GM18517 (cell line): ENCODE data around the gene LRBA.

Source experiments
- ATAC-seq: cut with Tn5 transposase; IDR thresholded peaks from one replicate; pipeline ENCODE4 v1.9.1; 2021; ENCODE audit warnings: mild to moderate bottlenecking, moderate library complexity; ENCODE audit not compliant: unreplicated experiment

LRBA gene

DNA sequence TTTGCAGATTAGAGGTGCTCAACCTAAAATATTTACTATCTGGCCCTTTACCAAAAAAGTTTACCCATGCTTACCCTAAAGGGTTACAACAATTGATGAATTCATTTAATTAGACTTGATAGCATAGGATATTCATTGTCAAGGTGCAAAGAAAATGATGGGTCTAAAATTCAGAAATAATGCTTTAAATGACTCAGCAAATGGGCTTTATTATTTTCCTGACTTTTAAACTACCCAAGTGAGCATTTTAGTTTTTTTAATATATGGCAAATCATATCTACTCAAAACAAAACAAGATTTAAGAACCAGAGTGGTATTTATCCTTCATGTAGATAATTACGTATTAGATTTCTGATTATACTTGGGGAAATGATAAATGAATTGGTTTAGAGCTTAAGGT is 701.1 kb downstream of the LRBA start:
- no peak for ATAC-seq

DNA sequence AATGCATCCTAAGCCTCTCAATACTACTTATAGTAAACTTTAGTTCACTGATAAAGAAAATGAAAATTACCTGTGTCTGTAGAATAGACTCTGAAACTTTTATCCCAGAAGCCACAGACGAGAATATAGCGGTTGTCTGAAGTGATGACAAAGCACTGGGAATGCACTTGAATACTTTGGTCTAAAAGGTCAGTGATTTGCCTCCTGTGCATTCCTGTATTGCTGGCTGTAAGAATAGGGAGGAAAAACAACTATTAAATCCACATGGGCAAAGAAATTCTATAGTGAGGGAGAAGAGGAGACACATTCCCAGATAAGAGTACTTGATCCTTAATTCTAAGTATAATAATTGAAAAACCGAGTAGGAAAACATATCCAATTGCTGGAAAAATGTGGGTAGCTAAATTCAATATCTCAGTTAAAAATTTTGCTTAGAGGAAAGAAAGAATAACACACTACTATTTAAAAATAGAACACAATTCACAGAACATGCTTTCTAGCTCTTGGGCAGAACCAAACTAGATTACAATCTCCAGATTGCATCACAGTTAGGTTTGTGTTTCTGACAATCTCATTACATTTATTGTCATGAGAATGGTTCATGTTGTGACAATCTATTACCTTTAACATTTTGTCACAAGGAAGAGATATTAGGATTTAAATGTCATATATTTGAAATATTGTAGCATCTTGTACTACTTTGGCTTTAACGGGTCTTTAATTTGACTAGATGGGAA is 704.8 kb downstream of the LRBA start:
- no peak for ATAC-seq

DNA sequence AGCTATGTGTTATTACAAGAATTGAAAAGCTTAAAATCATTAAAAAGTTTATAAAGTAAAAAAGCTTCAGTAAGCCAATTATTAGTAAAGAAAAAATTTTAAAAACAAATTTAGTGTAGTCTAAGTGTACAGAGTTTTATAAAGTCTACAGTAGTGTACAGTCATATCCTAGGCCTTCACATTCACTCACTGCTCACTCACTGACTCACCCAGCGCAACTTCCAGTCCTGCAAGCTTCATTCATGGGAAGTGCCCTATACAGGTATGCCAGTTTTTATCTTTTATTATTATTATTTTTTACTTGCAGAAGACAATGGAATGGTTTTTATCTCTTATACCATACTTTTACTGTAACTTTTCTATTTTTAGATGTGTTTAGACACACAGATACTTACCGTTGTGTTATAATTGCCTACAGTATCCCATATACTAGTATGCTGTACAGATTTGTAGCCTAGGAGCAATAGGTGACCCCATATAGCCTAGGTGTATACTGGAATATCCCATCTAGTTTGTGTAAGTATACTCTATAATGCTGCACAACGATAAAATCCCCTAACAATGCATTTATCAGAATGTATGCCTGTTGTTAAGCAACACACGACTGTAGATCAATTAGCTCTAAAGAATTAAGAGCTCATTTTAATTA is 706.1 kb downstream of the LRBA start:
- ATAC-seq: no peak

DNA sequence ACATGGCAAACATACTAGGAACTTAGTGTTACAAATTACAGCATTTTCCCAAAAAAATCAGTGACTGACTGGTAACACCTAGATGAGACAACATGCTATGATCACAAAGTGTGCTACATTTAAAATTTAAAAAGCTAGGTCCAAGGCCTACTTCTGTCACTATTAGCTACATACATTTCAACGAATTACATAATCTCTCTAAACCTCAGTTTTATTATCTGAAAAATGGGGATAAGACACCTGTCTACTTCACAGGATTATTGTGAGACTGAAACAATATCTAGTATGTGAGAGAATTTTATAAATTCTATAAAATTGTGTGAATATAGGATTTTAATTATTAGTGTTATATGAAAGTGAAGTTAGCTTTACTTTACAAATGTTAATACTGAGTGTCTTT is 708.4 kb downstream of the LRBA start:
- ATAC-seq: no peak

DNA sequence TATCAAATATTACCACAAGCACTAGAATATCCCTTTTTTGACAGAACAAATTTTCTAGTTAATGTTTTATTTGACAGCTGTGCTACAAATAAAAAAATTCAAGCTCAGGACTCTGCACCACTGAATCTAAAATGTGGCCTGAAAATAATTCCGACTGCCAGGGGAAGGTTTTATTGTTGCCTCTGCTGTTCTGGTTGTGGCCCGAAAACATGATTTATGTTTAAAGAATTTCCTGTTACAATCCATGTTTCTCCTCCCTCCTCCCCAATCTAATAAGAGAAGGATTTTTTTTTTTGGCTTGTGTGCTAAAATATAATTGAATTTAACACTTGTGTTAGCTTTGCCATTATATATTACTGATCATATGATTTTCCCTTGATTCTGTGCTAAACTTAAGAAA is 709.1 kb downstream of the LRBA start:
- ATAC-seq: no peak

DNA sequence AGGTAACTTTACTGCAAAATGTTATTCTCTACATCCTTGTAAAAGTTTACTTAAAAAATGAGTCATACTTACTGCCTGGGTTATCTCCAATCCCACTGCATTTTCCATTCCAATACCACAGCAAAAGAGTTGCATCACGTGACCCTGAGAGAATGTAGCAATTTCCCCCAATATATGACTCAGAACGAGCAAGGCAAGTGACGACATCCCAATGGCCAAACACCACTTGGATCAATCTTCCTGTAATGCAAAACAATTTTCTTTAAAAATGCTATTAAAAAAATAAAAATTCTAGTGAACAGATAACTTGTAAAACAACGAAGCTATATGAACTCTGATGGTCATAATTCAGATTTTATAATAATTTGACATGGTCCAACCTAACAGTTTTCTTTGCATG is 712.5 kb downstream of the LRBA start:
- no peak for ATAC-seq

DNA sequence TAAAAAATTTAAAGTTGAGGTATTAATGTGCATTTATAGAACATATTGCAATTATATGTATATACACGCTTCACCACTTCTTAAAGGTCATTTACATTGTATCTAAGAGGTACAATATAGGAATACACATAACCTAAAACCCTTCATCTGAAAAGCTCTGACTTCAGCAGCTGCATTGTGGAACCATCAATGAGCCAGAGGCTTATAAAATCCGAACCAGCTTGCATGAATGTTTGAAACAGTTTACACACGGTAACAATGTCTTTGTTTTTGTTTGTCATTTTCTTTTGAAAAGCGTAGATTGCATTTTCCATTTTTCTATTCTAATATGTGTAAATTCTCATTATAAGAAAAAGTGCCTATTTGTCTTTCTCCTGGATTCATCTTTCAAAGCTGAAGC is 715.3 kb downstream of the LRBA start:
- no peak for ATAC-seq

DNA sequence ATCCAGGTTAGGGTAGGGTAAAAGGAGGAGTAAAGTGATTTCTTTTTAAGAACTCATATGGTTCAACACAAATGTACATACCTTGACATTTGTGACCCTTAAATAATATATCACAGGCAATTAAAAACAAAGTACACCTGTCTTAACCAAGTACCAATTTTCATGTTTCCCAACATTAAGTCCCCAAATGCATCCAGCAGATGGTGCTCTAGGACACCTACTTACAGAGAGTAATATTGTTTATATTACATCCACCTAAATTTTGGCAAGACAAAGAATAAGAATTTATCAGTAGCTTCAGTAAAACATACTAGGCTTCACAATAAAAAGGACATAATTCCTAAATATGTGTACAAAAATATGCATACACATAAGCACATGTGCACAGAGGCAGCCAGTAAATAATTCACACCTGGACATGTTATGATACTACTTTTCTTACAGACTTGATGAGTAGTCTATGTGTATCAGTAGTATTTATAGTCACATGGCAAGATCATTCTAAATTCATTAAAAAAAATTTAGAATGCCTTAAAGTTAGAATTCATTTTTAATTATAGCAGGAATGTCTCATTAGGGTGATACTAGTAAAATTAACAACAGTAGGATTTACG is 717.1 kb downstream of the LRBA start:
- ATAC-seq: peak; percentile 53

DNA sequence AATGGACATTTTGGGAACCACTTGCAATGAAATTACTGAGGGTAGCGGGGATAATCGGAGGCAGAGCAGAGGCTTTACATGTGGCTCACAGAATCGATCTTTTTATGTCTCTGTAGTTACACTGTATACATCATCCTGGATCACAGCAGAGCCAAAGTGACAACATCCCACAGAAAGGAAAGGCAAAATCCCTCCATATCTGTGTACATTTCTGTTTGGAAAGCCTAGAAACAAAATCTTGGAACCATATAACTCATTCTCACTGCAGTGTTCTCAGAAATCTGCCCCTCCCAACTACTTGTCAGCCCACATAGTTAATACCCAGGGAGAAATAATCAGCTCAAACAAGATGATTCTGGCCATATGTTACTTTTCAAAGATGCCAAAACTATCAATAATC is 725.2 kb downstream of the LRBA start:
- ATAC-seq: no peak

DNA sequence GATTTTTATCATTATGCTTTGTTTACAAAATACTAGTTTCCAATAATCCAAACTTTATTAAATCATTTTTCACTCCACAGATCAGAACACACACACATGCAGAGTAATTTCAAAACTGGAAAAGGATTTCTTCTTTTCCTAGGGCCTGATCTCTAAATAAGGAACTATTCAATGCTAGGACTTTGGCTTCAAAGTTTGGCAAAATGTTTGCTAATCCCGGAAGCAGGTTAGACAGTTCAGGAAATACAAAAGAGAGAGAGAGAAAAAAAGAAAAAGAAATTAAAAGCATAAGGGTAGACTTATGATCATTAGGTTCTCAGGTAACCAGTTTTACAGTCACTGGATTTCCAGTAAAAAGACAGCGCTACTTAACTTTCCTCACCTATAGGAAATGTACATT is 725.9 kb downstream of the LRBA start:
- no peak for ATAC-seq

DNA sequence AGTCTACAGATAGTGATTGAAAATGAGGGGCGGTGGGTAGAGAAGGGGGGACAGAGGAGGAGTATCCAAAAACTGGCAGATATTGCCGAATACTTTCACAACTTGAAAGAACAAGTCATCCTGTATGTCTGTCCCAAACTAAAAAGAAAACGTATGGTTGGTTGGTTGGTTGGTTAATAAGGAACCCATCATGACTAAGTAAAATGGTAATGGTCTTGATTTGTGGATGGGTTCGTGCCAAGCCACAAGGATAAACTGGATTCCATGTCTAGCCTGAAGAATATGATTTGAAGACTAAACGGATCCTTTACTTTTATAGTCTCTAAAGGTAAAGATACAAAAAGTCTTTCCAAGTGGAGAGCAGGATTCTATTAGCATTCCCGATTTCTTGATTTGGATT is 728.4 kb downstream of the LRBA start:
- ATAC-seq: no peak

DNA sequence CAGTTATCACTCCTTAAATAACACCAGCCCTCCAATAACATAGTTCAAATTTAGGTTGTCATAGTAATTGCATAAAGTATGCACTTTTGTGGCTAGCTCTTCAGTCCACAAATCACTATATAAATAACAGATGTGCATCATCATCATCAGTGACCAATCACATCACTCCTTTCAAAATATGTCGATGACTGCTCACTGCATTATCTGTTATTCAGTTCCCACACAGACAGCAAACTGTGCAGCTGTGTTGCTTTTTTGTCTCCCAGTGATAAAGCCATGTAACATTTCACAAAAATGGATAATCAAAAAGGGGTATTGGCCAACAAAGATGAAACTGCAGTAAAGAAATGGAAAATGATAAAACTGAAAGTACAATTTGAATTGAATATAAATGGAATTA is 731.4 kb downstream of the LRBA start:
- no peak for ATAC-seq

DNA sequence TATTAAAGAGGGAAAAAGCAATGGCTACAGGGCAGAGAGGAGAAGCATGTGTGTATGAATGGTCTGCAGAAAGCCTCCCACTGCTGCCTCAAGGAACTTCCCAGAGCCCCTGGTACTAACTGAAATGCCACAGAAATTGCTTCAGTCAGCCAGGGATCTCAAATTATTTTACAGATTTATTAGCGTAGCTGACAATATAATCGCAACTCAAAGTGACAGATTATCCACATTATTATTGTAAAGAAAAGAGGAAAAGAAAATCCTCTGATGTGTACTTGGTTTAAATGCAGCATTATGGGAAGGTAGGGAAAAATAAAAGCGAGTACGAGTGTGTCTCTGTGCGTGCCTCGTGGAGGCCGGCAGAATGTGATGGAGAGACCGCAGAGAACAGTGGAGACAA is 734.1 kb downstream of the LRBA start:
- ATAC-seq: no peak

DNA sequence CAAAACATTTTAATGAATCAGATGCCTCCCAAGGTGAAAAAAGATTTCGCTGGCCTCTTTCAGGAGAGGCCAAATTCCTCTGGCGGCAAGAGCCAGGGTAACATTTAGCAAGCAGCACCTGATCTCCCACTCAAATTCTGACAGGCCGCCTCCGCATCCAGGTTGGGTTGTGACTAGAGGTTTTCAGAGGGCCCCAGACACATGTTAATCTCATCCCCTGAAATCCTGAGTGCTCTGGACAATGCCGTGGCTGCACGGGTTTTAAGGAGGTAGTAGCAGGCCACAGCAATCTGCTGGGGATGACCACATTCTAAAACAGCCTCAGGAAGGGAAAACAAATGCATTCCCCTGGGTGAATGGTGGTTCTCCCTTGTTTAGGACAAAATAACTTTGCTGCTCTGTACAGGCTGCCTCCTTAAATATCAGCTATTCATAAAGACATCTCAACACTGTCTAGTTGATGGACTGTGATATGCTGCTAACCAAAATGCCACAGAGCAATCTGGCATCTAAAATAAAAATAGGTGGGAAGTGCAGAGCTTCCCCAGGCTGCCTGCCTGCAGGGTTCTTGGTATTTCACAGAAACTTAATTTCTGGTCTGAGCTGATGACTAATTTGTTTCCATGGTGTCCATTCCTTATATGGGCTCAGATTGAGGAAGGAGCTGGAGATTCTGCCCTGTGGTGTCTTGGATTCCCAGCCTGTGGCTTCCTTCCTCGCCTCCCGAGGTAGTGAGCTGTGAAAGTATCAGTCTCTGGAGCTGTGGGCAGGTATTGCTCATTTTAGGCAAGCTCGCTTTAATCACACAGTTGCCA is 734.8 kb downstream of the LRBA start:
- no peak for ATAC-seq

DNA sequence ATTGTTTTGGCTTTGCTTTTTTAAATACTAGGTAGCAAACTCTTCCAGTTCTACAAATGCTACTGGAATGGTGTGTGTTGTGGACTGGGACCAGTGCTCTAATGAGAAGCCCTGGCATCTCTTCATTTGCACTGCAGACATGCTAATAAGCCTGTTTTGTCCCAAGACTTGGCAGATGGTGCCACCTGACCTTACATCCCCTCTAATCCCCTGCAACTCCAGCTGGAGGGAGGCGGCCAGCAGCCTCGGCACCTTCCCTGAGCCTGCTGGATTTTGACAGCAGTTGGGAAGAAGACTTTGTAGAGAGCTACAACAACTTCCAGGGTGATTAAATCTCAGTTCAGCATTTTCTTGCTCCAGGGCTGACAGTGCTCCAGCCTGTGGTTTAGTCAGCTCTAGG is 736.9 kb downstream of the LRBA start:
- no peak for ATAC-seq

DNA sequence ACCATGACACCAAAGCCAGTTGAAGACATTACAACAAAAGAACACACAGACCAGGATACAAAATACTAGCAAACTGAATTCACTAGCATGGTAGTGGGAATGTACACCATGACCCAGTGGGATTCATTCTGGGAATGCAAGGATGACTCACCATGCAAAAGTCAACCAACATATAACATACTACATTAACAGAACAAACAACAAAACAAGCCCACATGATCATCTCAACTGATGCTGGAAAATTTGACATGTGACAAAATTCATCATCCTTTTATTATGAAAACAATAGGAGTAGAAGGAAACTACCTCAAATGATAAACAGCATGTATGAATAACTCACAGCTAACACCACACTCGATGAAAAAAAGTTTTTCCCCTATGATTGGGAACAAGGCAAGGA is 746.6 kb downstream of the LRBA start:
- ATAC-seq: no peak

DNA sequence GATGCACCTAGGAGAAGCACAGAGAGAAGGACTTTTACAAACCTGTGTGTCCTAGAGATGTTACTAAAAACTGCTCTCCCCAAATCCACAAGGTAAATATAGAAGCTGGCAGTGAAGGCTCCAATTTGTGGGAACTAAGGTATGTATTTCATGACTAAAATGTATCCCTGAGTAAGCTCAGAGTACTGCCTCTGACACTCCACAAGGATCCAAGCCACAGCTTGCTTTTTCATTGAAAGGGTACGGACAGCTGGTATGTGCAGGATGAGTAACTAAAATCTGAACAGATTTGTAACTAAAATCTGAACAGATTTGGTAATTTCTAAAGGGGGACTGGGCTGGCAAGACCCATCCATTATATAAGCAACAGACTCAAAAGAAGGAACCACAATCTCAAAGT is 749.3 kb downstream of the LRBA start:
- no peak for ATAC-seq

DNA sequence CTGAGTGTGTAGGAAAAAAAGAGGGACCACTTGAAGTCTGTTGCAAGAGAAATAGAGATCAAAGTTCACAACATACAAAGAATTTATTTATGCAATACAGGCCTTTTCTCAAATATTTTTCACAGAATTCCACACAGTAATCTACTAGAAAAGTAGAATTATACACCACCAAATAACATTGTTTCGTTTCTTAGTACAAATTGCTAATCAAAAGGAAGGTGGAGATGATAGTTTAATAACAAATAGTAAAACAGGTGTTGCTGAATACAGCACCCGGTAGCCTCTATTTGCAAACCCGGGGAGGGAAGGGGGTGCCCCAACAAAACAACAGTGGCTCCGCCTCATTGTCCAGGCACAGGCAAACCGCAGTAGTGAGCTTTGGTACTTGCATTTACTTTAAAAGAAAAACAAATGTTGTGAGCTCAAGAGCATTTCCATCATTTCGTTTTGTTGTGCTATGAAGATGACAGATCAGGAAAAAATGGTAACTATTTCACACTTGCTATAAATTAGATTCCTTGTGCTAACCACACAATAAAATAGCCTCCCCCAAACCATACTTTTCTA is 750.4 kb downstream of the LRBA start:
- ATAC-seq: no peak

DNA sequence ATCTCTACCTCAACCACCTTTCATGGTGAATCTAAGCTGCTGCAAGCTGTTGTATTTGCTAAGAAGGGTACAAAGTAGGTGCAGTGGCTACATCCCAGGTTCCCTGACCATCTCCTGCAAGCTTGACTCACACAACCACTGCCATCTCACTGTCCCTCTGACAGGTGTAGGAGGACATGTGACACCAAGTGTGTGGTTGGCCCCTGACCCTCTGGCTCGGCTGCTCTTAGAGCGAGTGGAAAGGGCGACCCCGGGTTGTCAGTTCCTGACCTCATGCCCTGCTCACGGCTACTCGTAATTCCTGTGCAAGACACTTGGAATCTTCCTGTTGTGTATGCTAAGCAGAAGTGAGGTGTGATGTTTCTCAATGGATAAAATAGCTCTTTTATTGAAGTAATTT is 752.5 kb downstream of the LRBA start:
- ATAC-seq: no peak

DNA sequence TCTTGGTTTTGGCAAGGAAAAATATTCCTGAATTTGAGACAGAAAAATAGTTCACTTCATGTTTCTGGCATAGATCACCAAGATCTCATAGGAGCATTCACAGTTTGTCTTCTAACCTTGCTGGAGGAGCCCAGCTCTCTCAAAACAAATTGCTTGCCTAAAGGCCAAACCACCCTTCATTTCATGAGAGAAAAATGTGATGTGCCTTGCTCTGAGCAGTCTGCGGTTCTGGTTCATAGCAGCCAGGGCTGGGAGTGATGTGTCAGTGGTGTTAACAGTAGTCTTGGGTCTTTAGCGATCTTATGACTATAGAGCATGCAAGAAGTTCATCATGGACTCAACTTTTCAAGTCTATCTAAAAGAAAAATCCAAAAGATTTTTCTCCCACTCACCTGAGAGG is 753.5 kb downstream of the LRBA start:
- no peak for ATAC-seq

DNA sequence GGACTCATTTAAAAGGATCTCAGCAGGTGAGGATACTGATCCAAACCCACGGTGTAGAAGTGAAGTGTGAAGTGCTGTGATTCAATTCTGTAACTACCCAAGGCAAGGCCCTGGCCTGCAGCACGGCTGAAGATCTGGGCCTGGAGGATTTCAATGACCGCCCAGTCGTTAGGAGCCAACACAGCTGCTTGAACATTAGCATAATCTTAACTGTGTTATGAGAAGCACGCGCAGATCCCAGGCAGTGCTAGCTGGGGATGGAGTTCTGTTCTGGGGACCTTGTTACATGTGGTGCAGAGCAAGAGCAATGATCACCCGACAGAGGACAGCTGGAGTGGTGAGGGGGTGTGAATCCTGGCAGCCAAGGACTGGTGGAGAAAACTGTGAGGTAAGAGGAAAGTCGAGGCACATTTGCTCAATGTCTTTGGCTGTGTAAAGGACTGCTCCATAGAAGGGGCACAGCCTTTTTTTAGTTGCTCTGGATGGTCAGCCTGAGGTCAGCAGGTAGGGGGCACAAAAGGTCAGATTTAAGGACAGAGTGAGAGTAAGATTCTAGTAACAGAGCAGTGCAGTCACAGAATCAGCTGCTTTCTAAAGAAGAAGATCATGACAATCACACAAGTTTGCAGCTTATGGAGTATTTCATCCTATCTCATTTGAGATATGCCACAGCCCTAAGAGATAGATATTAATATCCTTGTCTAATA is 755.1 kb downstream of the LRBA start:
- ATAC-seq: no peak
